Measurements from ENCODE around the gene HNRNPLL. TPM values are rescaled to one million over a fixed set of nuclear protein-coding genes. Genes with fewer than 3 reads are reported as not detected.
A peak's percentile ranks its signal among the peaks of the same experiment; 100 is the strongest.

The HNRNPLL gene
- total RNA-seq, 3 donors from 2014 or later (not counting 1 experiment from before 2014, with no cell fraction given) = 7.3 to 18.4 (median 8.8) TPM

DNA sequence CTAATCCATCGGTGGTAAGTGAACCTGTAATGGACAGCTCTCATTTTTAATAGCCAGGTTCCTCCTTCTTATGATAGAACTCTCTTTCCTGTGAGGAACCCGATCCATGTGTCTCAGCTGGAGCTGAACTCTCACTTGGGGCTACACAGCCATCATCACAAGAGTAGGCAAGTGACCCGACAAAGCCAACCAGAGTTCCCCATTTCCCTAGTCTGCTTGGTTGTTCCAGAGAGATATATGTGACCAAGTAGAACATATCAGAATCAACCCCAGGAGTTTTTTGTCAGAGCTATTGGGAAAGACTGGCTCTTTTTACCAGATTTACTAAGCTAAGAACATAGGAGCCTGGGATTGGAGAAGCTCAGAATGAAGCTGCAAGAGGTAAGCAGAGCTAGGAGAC lies 14.6 kb upstream of the HNRNPLL start:
- no peak overlapping the region for H3K4me3 ChIP-seq (ENCODE audit: low read length)
- TF ChIP-seq, protein P1, sequence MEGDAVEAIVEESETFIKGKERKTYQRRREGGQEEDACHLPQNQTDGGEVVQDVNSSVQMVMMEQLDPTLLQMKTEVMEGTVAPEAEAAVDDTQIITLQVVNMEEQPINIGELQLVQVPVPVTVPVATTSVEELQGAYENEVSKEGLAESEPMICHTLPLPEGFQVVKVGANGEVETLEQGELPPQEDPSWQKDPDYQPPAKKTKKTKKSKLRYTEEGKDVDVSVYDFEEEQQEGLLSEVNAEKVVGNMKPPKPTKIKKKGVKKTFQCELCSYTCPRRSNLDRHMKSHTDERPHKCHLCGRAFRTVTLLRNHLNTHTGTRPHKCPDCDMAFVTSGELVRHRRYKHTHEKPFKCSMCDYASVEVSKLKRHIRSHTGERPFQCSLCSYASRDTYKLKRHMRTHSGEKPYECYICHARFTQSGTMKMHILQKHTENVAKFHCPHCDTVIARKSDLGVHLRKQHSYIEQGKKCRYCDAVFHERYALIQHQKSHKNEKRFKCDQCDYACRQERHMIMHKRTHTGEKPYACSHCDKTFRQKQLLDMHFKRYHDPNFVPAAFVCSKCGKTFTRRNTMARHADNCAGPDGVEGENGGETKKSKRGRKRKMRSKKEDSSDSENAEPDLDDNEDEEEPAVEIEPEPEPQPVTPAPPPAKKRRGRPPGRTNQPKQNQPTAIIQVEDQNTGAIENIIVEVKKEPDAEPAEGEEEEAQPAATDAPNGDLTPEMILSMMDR (IDR thresholded peaks at IDR 0.05) = no peak
- no peaks in the 10 kb centered on the region for H3K4me1 Mint-ChIP-seq
- no peaks in the 10 kb centered on the region for H3K4me1 ChIP-seq (ENCODE audit: control insufficient read depth, insufficient read depth, low read length)
- DNase-seq (no peak), ATAC-seq (no peak)
- intact Hi-C loops (cut with micrococcal nuclease) = no loop called here
- no peak overlapping the region for H3K27ac ChIP-seq (ENCODE audit: low read length)
- 93% methylated on average over 3 of the region's 3 CpGs for WGBS (ENCODE audit: insufficient coverage)
- no peak overlapping the region for H3K27ac Mint-ChIP-seq
- no peaks in the 10 kb centered on the region for H3K9me3 Mint-ChIP-seq
- no peak overlapping the region for H3K4me3 Mint-ChIP-seq
- H3K36me3 Mint-ChIP-seq = no peaks in the 10 kb centered on the region
- H3K36me3 ChIP-seq (ENCODE audit: control insufficient read depth, insufficient read depth, low read length) = no peaks in the 10 kb centered on the region
- peaks cover 17 to 37% of the 10 kb centered on the region in 2 donors for H3K27me3 Mint-ChIP-seq (ENCODE audit: low read depth in 2 of 2)
- H3K27me3 ChIP-seq (ENCODE audit: control insufficient read depth, insufficient read depth, low read length) = no peaks in the 10 kb centered on the region
- no peaks in the 10 kb centered on the region for H3K9me3 ChIP-seq (ENCODE audit: control insufficient read depth, insufficient read depth, low read length)

- Mint-ChIP-seq H3K9me3 (no peaks in the 10 kb centered on the region), H3K27ac (no peak overlapping the region), H3K27me3 (ENCODE audit: low read depth in 2 of 2) (peaks cover 21 to 35% of the 10 kb centered on the region in 2 donors), H3K4me3 (no peak overlapping the region), H3K36me3 (no peaks in the 10 kb centered on the region), H3K4me1 (no peaks in the 10 kb centered on the region)
- WGBS (ENCODE audit: insufficient coverage) = no CpG with 5 or more reads among the region's 1 CpG
- Histone ChIP-seq H3K9me3 (ENCODE audit: control insufficient read depth, insufficient read depth, low read length) (no peaks in the 10 kb centered on the region), H3K36me3 (ENCODE audit: control insufficient read depth, insufficient read depth, low read length) (no peaks in the 10 kb centered on the region), H3K27me3 (ENCODE audit: control insufficient read depth, insufficient read depth, low read length) (no peaks in the 10 kb centered on the region), H3K4me3 (ENCODE audit: low read length) (no peak overlapping the region), H3K4me1 (ENCODE audit: control insufficient read depth, insufficient read depth, low read length) (no peaks in the 10 kb centered on the region), H3K27ac (ENCODE audit: low read length) (no peak overlapping the region)
- TF ChIP-seq, protein P1 (IDR thresholded peaks at IDR 0.05) = no peak
- DNase-seq (no peak), ATAC-seq (no peak)
- intact Hi-C loops (cut with micrococcal nuclease) = no loop called here
Observed at GRCh38 chr2:38615237-38615636, 12.5 kb upstream of the HNRNPLL start.

DNA sequence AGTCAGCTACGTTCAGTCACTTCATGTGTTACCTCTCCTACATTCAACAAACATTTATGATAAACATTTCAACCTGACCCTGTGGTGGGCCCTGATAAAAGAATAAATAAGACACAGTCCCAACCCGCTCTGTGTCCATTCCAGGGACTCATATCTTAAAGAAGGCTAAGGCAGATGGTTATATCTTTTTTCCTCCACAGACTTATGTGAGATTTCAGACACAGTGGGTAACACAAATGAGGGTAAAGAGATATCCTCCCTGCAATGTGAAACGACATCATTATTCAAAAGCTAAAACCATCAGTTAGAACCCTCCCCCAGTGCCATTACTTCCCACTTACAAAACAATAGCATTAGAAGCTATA lies 11.1 kb upstream of the HNRNPLL start:
- Mint-ChIP-seq H3K4me3 (no peak overlapping the region), H3K36me3 (no peaks in the 10 kb centered on the region), H3K9me3 (no peaks in the 10 kb centered on the region), H3K4me1 (no peaks in the 10 kb centered on the region), H3K27ac (no peak overlapping the region), H3K27me3 (ENCODE audit: low read depth in 2 of 2) (peaks cover 25 to 39% of the 10 kb centered on the region in 2 donors)
- Histone ChIP-seq H3K27ac (ENCODE audit: low read length) (no peak overlapping the region), H3K4me3 (ENCODE audit: low read length) (no peak overlapping the region), H3K4me1 (ENCODE audit: control insufficient read depth, insufficient read depth, low read length) (no peaks in the 10 kb centered on the region), H3K9me3 (ENCODE audit: control insufficient read depth, insufficient read depth, low read length) (no peaks in the 10 kb centered on the region), H3K27me3 (ENCODE audit: control insufficient read depth, insufficient read depth, low read length) (no peaks in the 10 kb centered on the region), H3K36me3 (ENCODE audit: control insufficient read depth, insufficient read depth, low read length) (no peaks in the 10 kb centered on the region)
- TF ChIP-seq, protein P1 (IDR thresholded peaks at IDR 0.05) = no peak
- DNase-seq (no peak), ATAC-seq (no peak)
- intact Hi-C loops (cut with micrococcal nuclease) = no loop called here
- WGBS (ENCODE audit: insufficient coverage) = 80% methylated on average over 3 of the region's 3 CpGs

GRCh38 chr2:38613126-38613848 lies 10.6 kb upstream of the HNRNPLL start:
- Mint-ChIP-seq H3K36me3 (no peaks in the 10 kb centered on the region), H3K27me3 (ENCODE audit: low read depth in 2 of 2) (peaks cover 28 to 39% of the 10 kb centered on the region in 2 donors), H3K4me3 (no peak overlapping the region), H3K9me3 (no peaks in the 10 kb centered on the region), H3K4me1 (no peaks in the 10 kb centered on the region), H3K27ac (no peak overlapping the region)
- Histone ChIP-seq H3K27me3 (ENCODE audit: control insufficient read depth, insufficient read depth, low read length) (no peaks in the 10 kb centered on the region), H3K4me3 (ENCODE audit: low read length) (no peak overlapping the region), H3K36me3 (ENCODE audit: control insufficient read depth, insufficient read depth, low read length) (no peaks in the 10 kb centered on the region), H3K27ac (ENCODE audit: low read length) (no peak overlapping the region), H3K9me3 (ENCODE audit: control insufficient read depth, insufficient read depth, low read length) (no peaks in the 10 kb centered on the region), H3K4me1 (ENCODE audit: control insufficient read depth, insufficient read depth, low read length) (no peaks in the 10 kb centered on the region)
- WGBS (ENCODE audit: insufficient coverage) = 76% methylated on average over 8 of the region's 10 CpGs
- TF ChIP-seq, protein P1 (IDR thresholded peaks at IDR 0.05) = no peak
- peak in 1 of 3 donors; percentile 60 for ATAC-seq
- intact Hi-C loops (cut with micrococcal nuclease) = no loop called here
- DNase-seq = no peak
